GM23338 (cell line): ENCODE measurements around the gene DYRK1A. TPM values are rescaled to one million over a fixed set of nuclear protein-coding genes. Genes with fewer than 3 reads are reported as not detected.

ENCODE experiments used
- ATAC-seq: fragments of 200-7000 bp; cut with Tn5 transposase; 3 replicates; pipeline ENCODE4 v1.9.1; 2020
- DNase-seq: peaks from one replicate; pipeline ENCODE4 v3.0.0-alpha.2; 2015; ENCODE audit warnings: low spot score
- H2AFZ ChIP-seq: fragments of 200-600 bp; sonication (generic); 2 replicates; pipeline ENCODE4 v1.8.0; 2016; ENCODE audit warnings: antibody characterized with exemption, mild to moderate bottlenecking, moderate library complexity
- H3F3A ChIP-seq: fragments of 200-600 bp; sonication (generic); replicated peaks from 2 replicates; pipeline ENCODE4 v1.8.0; 2017; ENCODE audit warnings: antibody characterized with exemption, mixed run types, low read depth
- H3K27ac ChIP-seq: fragments of 200-600 bp; sonication (generic); 2 replicates; pipeline ENCODE4 v1.6.1; 2016; ENCODE audit warnings: low read depth
- H3K27me3 ChIP-seq: fragments of 200-600 bp; sonication (generic); 2 replicates; pipeline ENCODE4 v1.8.0; 2016; ENCODE audit warnings: mild to moderate bottlenecking, mixed run types, moderate library complexity; ENCODE audit not compliant: insufficient read depth
- H3K36me3 ChIP-seq: fragments of 200-600 bp; sonication (generic); 2 replicates; pipeline ENCODE4 v1.8.0; 2016; ENCODE audit warnings: mild to moderate bottlenecking; ENCODE audit not compliant: insufficient read depth
- H3K4me1 ChIP-seq: fragments of 200-600 bp; sonication (generic); 2 replicates; pipeline ENCODE4 v1.8.0; 2016; ENCODE audit warnings: mild to moderate bottlenecking, moderate library complexity; ENCODE audit not compliant: insufficient read depth
- H3K4me2 ChIP-seq: fragments of 200-600 bp; sonication (generic); 2 replicates; pipeline ENCODE4 v1.7.1; 2017; ENCODE audit warnings: mixed run types
- H3K4me3 ChIP-seq: fragments of 200-600 bp; sonication (generic); 2 replicates; pipeline ENCODE4 v1.6.1; 2016; ENCODE audit warnings: mixed run types
- H3K79me2 ChIP-seq: fragments of 200-600 bp; sonication (generic); replicated peaks from 2 replicates; pipeline ENCODE4 v1.8.0; 2017; ENCODE audit warnings: mild to moderate bottlenecking; ENCODE audit not compliant: insufficient read depth
- H3K9me2 ChIP-seq: fragments of 200-600 bp; sonication (generic); 2 replicates; pipeline ENCODE4 v1.8.0; 2017; ENCODE audit not compliant: insufficient read depth
- H4K20me1 ChIP-seq: fragments of 200-600 bp; sonication (generic); replicated peaks from 2 replicates; pipeline ENCODE4 v1.8.0; 2017; ENCODE audit warnings: mild to moderate bottlenecking; ENCODE audit not compliant: insufficient read depth
- H3K27ac Mint-ChIP-seq: 2 replicates; pipeline ENCODE4 v1.8.0; 2020; ENCODE audit warnings: inconsistent platforms, mild to moderate bottlenecking, moderate library complexity, mixed read lengths
- H3K27me3 Mint-ChIP-seq: 3 replicates; pipeline ENCODE4 v1.8.0; 2022; ENCODE audit warnings: low read depth, mild to moderate bottlenecking, moderate library complexity, mixed read lengths, inconsistent platforms; ENCODE audit not compliant: insufficient read depth, poor library complexity
- H3K36me3 Mint-ChIP-seq: 3 replicates; pipeline ENCODE4 v1.8.0; 2021; ENCODE audit warnings: low read depth, mild to moderate bottlenecking, inconsistent platforms, moderate library complexity, mixed read lengths
- H3K4me1 Mint-ChIP-seq: 3 replicates; pipeline ENCODE4 v1.8.0; 2020; ENCODE audit warnings: mild to moderate bottlenecking, inconsistent platforms, mixed read lengths
- H3K4me3 Mint-ChIP-seq: 3 replicates; pipeline ENCODE4 v1.8.0; 2021; ENCODE audit warnings: moderate library complexity, mild to moderate bottlenecking, inconsistent platforms, mixed read lengths
- H3K9me3 Mint-ChIP-seq: 3 replicates; pipeline ENCODE4 v1.8.0; 2020; ENCODE audit warnings: moderate library complexity, mild to moderate bottlenecking, inconsistent platforms, mixed read lengths
- CREB1 ChIP-seq: fragments of 250-450 bp; sonication (Bioruptor Pico); IDR thresholded peaks from 2 replicates; pipeline ENCODE4 v1.5.0; 2020; ENCODE audit warnings: low read depth, mild to moderate bottlenecking, moderate library complexity
- EZH2phosphoT487 ChIP-seq: fragments of 200-600 bp; sonication (generic); IDR thresholded peaks from one replicate; pipeline ENCODE4 v1.8.1; 2018; ENCODE audit warnings: antibody characterized with exemption; ENCODE audit not compliant: unreplicated experiment
- JUNB ChIP-seq: IDR thresholded peaks from one replicate; pipeline ENCODE4 v1.6.1; 2016; ENCODE audit warnings: antibody characterized with exemption; ENCODE audit not compliant: unreplicated experiment
- REST ChIP-seq: IDR thresholded peaks from one replicate; pipeline ENCODE4 v1.6.1; 2018; ENCODE audit warnings: antibody characterized with exemption; ENCODE audit not compliant: unreplicated experiment
- STAT1 ChIP-seq: IDR thresholded peaks from one replicate; pipeline ENCODE4 v1.6.1; 2016; ENCODE audit warnings: antibody characterized with exemption; ENCODE audit not compliant: unreplicated experiment
- ZNF114 ChIP-seq: fragments of 250-450 bp; sonication (Bioruptor Pico); IDR thresholded peaks from 2 replicates; pipeline ENCODE4 v1.5.0; 2020; ENCODE audit warnings: mild to moderate bottlenecking, moderate library complexity
- ZNF462 ChIP-seq: fragments of 250-450 bp; sonication (Bioruptor Pico); IDR thresholded peaks from 2 replicates; pipeline ENCODE4 v1.5.0; 2020; ENCODE audit warnings: mild to moderate bottlenecking, moderate library complexity
- polyA plus RNA-seq: library from polyadenylated mRNA; unstranded; fragments of >200 nt; fragmentation: Nextera tagmentation; extraction: Ambion mirVana; gene quantifications from 2 replicates; pipeline ENCODE4 v1.2.1, GENCODE V29; 2016
- total RNA-seq: library from RNA; depleted of rRNA; stranded (reverse); fragments of >200 nt; shearing (Covaris generic); gene quantifications from 2 replicates; pipeline ENCODE4 v1.2.3, GENCODE V29; 2014

DYRK1A gene
- total and polyA plus RNA-seq, 2 experiments from 2014 or later, result 10.3 to 84.7 TPM

GRCh38 chr21:37546949-37547614 is 180.5 kb downstream of the DYRK1A start (continued):
- TF ChIP-seq ZNF462 (CRISPR knock-in tag) (no peak), STAT1 (no peak), CREB1 (no peak)

- Histone ChIP-seq H3K4me1 (no peaks in the 10 kb centered on the region), H3K4me2 (no peak overlapping the region), H4K20me1 (no peaks in the 10 kb centered on the region), H3K27me3 (no peaks in the 10 kb centered on the region), H3K79me2 (no peaks in the 10 kb centered on the region), H2AFZ (no peak overlapping the region), H3K9me2 (0 out of 2 replicates have a peak, but pooled peaks cover 3% of the 10 kb centered on the region), H3F3A (no peaks in the 10 kb centered on the region), H3K27ac (no peak overlapping the region), H3K4me3 (no peak overlapping the region), H3K36me3 (no peaks in the 10 kb centered on the region)
- Mint-ChIP-seq H3K9me3 (peaks cover 3% of the 10 kb centered on the region; the same call in 1 of the 3 replicates), H3K4me1 (peaks cover 17% of the 10 kb centered on the region), H3K4me3 (no peak overlapping the region), H3K27ac (no peak overlapping the region), H3K36me3 (no peaks in the 10 kb centered on the region; the same call in 2 of the 3 replicates), H3K27me3 (peaks cover 6% of the 10 kb centered on the region)
- DNase-seq (no peak), ATAC-seq (no peak)
- TF ChIP-seq REST (no peak), JUNB (no peak), EZH2phosphoT487 (no peak), CREB1 (no peak), ZNF114 (CRISPR knock-in tag) (no peak)
These were observed 181.1 kb downstream of the DYRK1A start for GRCh38 chr21:37547615-37548200.
